HEK293T (cell line): ENCODE measurements around the gene COA8.

Experiments used
- CTCF ChIA-PET: fragments of 350-600 bp; formaldehyde crosslinking; extraction: SDS; loops from one replicate; lab custom pipeline; 2021; ENCODE audit warnings: antibody characterized with exemption, inconsistent platforms; lab: Yijun Ruan, JAX
- POLR2A ChIA-PET: fragments of 350-600 bp; formaldehyde crosslinking; extraction: SDS; loops from one replicate; lab custom pipeline; 2020; ENCODE audit warnings: antibody characterized with exemption, inconsistent platforms; lab: Yijun Ruan, JAX
- DNase-seq: peaks from one replicate; pipeline ENCODE4 v3.0.0; 2012; ENCODE audit warnings: mixed read lengths; ENCODE audit errors: extremely low spot score
- ARNT ChIP-seq: fragments of 450-650 bp; IDR thresholded peaks from 2 replicates; pipeline ENCODE4 v1.6.1; 2017; ENCODE audit warnings: mild to moderate bottlenecking
- BHLHE40 ChIP-seq: fragments of 450-650 bp; IDR thresholded peaks from 2 replicates; pipeline ENCODE4 v1.6.1; 2016; ENCODE audit warnings: mild to moderate bottlenecking, moderate library complexity, borderline replicate concordance
- CTBP1 ChIP-seq: fragments of 450-650 bp; IDR thresholded peaks from 2 replicates; pipeline ENCODE4 v1.6.1; 2016; ENCODE audit warnings: borderline replicate concordance
- ELF4 ChIP-seq: fragments of 450-650 bp; IDR thresholded peaks from 2 replicates; pipeline ENCODE4 v1.6.1; 2017; ENCODE audit warnings: antibody characterized with exemption
- FOXA1 ChIP-seq: fragments of 450-650 bp; IDR thresholded peaks from 2 replicates; pipeline ENCODE4 v1.6.1; 2016; ENCODE audit warnings: mild to moderate bottlenecking
- FOXK2 ChIP-seq: fragments of 450-650 bp; IDR thresholded peaks from 2 replicates; pipeline ENCODE4 v1.6.1; 2016; ENCODE audit warnings: mild to moderate bottlenecking
- FOXM1 ChIP-seq: fragments of 450-650 bp; IDR thresholded peaks from 2 replicates; pipeline ENCODE4 v1.6.1; 2017; ENCODE audit warnings: mild to moderate bottlenecking, borderline replicate concordance
- HDGF ChIP-seq: fragments of 450-650 bp; IDR thresholded peaks from 2 replicates; pipeline ENCODE4 v1.6.1; 2017; ENCODE audit warnings: antibody characterized with exemption, borderline replicate concordance
- L3MBTL2 ChIP-seq: fragments of 450-650 bp; conservative IDR thresholded peaks from 2 replicates; pipeline ENCODE4 v1.6.1; 2016; ENCODE audit warnings: mild to moderate bottlenecking
- LEF1 ChIP-seq: fragments of 450-650 bp; IDR thresholded peaks from 2 replicates; pipeline ENCODE4 v1.6.1; 2017; ENCODE audit warnings: mild to moderate bottlenecking, borderline replicate concordance
- NFRKB ChIP-seq: fragments of 450-650 bp; IDR thresholded peaks from 2 replicates; pipeline ENCODE4 v1.6.1; 2016; ENCODE audit warnings: mild to moderate bottlenecking, moderate library complexity
- SP1 ChIP-seq: fragments of 450-650 bp; IDR thresholded peaks from 2 replicates; pipeline ENCODE4 v1.6.1; 2017
- SUZ12 ChIP-seq: fragments of 450-650 bp; IDR thresholded peaks from 2 replicates; pipeline ENCODE4 v1.6.1; 2016; ENCODE audit warnings: mild to moderate bottlenecking
- TARDBP ChIP-seq: fragments of 450-650 bp; IDR thresholded peaks from 2 replicates; pipeline ENCODE4 v1.6.1; 2016
- ZNF384 ChIP-seq: fragments of 450-650 bp; IDR thresholded peaks from 2 replicates; pipeline ENCODE4 v1.6.1; 2016
- TF ChIP-seq, protein P1 (sequence below): fragments of 450-650 bp; IDR thresholded peaks from 2 replicates; pipeline ENCODE4 v1.6.1; 2016

The COA8 gene

DNA sequence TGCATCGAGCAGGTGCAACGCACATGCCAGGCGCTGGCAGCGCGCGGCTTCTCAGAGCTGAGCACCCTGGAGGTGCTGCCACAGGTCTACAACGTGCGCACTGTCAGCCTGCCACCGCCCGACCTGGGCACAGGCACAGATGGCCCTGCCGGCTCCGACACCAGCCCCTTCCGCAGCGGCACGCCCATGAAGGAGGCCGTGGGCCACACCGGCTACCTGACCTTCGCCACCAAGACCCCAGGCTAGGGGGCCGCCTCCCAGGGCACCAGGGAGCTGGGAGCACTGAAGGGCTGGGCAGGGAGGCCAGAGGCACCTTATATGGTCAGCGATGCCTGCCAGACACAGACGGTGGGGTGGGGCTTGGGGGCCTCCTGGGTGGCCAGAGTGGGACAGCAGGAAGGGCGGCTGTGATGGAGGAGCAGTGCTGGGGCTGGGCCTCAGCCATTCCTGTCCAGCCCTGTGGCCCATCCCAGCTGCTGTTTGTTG, 28.1 kb upstream of the COA8 start:
- TF ChIP-seq LEF1 (no peak), HDGF (no peak), ZNF384 (no peak), BHLHE40 (no peak)

DNA sequence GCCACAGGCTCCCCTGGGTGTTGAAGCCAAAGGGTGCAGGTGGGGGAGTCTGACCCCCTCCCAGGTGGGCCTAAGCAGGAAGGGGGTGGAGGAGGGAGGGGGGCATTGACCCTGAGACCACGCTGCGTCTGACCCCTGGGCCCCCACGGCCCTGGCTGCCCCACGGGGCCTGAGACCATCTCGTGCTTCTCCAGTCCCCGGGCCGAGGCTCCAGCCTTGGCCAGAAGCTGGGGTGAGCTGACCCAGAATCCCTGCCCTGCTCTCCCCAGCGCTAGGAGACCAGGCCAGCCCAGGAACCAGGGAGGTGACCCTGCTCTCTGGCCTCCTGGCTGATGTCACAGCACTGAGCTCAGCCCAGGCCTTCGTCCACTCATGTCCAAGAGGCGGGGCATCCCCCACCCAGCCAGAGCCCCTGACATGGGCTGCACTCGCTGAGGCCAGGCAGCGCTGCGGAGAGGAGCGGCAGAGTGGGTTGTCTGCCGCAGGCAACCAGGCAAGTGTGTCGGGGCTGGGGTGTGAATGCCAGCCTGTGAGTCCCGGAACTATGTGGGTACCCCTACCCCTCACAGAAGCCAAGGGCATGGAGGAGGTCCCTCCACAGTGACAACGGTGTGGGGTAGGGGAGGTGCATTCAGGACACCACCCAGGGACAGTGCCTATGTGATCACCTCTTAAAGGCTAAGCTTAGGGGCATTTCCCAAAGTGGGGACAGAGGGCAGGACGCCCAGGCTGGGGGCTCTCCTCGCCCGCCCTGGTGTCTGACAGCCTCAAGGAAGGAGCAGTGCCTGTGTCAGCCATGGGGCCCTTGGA, 27.5 kb upstream of the COA8 start:
- POLR2A ChIA-PET = interaction anchor here (1.9 to 7.7 kb wide), 2 partner anchors 13 to 15 kb away, joined by 5 to 83 read pairs; partner anchors contain the start of gene CKB

More for the DNA sequence above, 28.1 kb upstream of the COA8 start:
- CTCF ChIA-PET = interaction anchor here (1.0 to 1.2 kb wide), 2 partner anchors 16 to 85 kb away, joined by 3 read pairs; no protein-coding TSS in a partner anchor
- no peak for DNase-seq
- POLR2A ChIA-PET = interaction anchor here (7.7 kb wide), 1 partner anchor 14 kb away, joined by 83 read pairs; the partner anchor contains the start of gene CKB

GRCh38 chr14:103535891-103536565, 26.7 kb upstream of the COA8 start:
- CTCF ChIA-PET = no interaction called here

More for the DNA sequence above, 27.5 kb upstream of the COA8 start:
- no peak for DNase-seq
- CTCF ChIA-PET = interaction anchor here (1.2 kb wide), 1 partner anchor 17 kb away, joined by 3 read pairs; no protein-coding TSS in a partner anchor
- TF ChIP-seq ZNF384 = no peak
- no peak for TF ChIP-seq ARNT
- TF ChIP-seq FOXM1 = no peak
- no peak for TF ChIP-seq ELF4
- no peak for TF ChIP-seq SUZ12
- no peak for TF ChIP-seq FOXA1
- no peak for TF ChIP-seq TARDBP
- no peak for TF ChIP-seq NFRKB
- TF ChIP-seq FOXK2 = no peak
- no peak for TF ChIP-seq SP1
- no peak for TF ChIP-seq BHLHE40
- no peak for TF ChIP-seq HDGF
- no peak for TF ChIP-seq CTBP1

GRCh38 chr14:103536693-103537092, 26.1 kb upstream of the COA8 start:
- DNase-seq = no peak
- CTCF ChIA-PET = no interaction called here
- TF ChIP-seq LEF1 (no peak), HDGF (no peak), SP1 (no peak), L3MBTL2 (no peak), NFRKB (no peak), ZNF384 (no peak), ELF4 (no peak), BHLHE40 (no peak), FOXM1 (no peak), CTBP1 (no peak), TARDBP (no peak), SUZ12 (no peak), FOXA1 (no peak), FOXK2 (no peak), ARNT (no peak)
- TF ChIP-seq, protein P1, sequence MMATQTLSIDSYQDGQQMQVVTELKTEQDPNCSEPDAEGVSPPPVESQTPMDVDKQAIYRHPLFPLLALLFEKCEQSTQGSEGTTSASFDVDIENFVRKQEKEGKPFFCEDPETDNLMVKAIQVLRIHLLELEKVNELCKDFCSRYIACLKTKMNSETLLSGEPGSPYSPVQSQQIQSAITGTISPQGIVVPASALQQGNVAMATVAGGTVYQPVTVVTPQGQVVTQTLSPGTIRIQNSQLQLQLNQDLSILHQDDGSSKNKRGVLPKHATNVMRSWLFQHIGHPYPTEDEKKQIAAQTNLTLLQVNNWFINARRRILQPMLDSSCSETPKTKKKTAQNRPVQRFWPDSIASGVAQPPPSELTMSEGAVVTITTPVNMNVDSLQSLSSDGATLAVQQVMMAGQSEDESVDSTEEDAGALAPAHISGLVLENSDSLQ = no peak
- POLR2A ChIA-PET = interaction anchor here (1.0 to 1.9 kb wide), 2 partner anchors 14 to 16 kb away, joined by 3 to 5 read pairs; partner anchors contain the start of gene CKB

More at GRCh38 chr14:103535891-103536565, 26.7 kb upstream of the COA8 start:
- TF ChIP-seq TARDBP (no peak), NFRKB (no peak), CTBP1 (no peak), L3MBTL2 (no peak), ARNT (no peak)
- DNase-seq = no peak
- POLR2A ChIA-PET = interaction anchor here (1.0 to 1.9 kb wide), 2 partner anchors 13 to 15 kb away, joined by 3 to 5 read pairs; partner anchors contain the start of gene CKB

DNA sequence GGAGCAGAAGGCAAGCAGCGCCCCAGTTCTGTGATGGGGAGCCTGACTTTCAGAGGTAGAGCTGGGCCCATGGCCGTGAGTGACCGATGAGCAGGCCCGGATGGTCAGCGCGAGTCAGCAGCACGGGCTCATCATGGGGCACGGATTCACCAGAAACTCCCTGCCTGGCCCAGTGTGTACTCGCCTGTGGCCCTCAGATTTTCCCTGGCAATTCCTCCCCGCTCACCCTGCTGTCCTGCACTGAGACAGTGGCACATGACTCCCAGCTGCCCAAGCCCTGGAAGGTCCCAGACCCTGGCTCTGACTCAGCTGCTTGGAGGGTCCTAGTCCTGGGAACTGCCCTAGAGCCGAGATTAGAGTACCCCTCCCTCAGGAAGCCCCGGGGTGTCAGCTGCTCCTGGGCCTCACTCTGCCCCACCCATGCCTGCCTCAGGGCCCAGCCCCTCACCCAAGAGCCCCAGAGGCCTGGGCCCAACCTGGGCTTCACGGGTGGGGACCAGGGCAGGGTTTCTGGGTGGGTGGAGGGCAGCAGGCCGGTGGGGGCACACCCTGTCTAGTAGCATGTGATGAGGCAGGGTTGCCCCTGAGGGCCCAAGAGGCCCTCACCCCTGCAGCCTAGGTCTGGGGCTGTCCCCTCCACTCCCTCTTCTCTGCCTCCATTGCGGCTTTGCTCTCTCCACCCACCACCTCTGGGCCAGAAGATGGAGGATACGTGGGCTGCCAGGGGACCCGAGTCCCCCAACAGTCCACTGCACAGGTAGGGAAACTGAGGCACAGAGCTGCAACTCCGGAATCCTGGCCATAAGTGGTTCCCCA, 25.4 kb upstream of the COA8 start:
- no peak for DNase-seq
- TF ChIP-seq BHLHE40 = no peak
- no peak for TF ChIP-seq ZNF384
- TF ChIP-seq L3MBTL2 = no peak
- no peak for TF ChIP-seq SUZ12
- TF ChIP-seq FOXA1 = no peak
- no peak for TF ChIP-seq FOXM1
- no peak for TF ChIP-seq HDGF
- TF ChIP-seq NFRKB = no peak
- no peak for TF ChIP-seq ARNT
- TF ChIP-seq FOXK2 = no peak
- no peak for TF ChIP-seq ELF4
- TF ChIP-seq SP1 = no peak
- no peak for TF ChIP-seq LEF1
- ChIA-PET POLR2A (interaction anchor here (0.9 to 1.9 kb wide), 3 partner anchors 15 to 18 kb away, joined by 3 to 6 read pairs (median 5); partner anchors contain the start of gene CKB), CTCF (no interaction called here)

DNA sequence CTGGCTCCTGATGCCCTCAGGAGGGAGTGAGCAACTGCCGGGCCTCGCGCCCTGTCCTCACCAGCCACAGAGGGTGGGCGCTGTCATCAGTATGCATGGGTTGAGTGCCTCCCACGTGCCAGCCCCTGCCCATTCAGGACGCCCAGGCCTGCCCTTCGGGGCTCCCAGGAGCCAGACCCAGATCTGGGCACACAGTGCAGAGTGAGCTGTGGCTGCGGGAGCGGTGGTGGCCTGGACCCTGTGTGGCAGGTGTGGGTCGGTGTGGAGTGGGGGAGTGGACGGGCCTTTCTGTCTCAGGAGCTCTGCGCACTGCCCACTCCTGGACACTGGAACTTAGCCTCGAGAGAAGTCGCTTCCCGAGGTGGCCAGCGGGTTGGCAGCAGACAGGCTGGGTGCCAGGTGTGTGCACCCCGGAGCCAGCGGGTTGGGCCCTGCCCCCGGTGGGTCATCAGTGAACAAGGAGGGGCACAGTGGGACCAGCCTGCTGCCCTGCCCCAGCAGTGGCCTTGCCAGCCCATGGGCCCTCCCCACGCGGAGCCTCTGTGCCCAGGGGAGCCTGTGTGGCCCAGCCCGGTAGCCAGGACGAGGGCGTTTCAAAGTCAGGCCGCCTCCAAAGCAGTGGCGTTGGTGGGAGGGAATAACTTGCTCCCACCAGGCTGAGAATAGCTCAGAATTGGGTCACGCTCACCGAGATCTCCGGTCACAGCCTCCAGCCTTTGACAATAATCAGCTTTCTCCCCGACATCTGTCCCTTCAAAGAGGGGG, 24.3 kb upstream of the COA8 start:
- POLR2A ChIA-PET = interaction anchor here (0.6 to 1.9 kb wide), 4 partner anchors 10 to 408 kb away, joined by 3 to 8 read pairs (median 5); partner anchors contain the start of genes CKB and TRMT61A
- DNase-seq = no peak
- CTCF ChIA-PET = interaction anchor here (0.7 kb wide), 1 partner anchor 19 kb away, joined by 3 read pairs; no protein-coding TSS in a partner anchor
- no peak for TF ChIP-seq CTBP1
- TF ChIP-seq LEF1 = no peak
- TF ChIP-seq, protein P1 = no peak
- TF ChIP-seq ARNT = no peak
- no peak for TF ChIP-seq FOXA1
- TF ChIP-seq FOXM1 = no peak
- TF ChIP-seq HDGF = no peak
- no peak for TF ChIP-seq ZNF384
- no peak for TF ChIP-seq SP1
- no peak for TF ChIP-seq ELF4
- TF ChIP-seq SUZ12 = no peak
- no peak for TF ChIP-seq TARDBP
- TF ChIP-seq BHLHE40 = no peak
- TF ChIP-seq NFRKB = no peak
- no peak for TF ChIP-seq L3MBTL2
- TF ChIP-seq FOXK2 = no peak
